Stomach (tissue), 4 donors: ENCODE measurements around the gene ZNF92.

Experiments
- CTCF ChIP-seq, 7 experiments: fragments of 450-650 bp in 4 of 7; fragments of 200-600 bp in 3 of 7; sonication (generic) in 3 of 7; IDR thresholded peaks; one replicate each; pipeline ENCODE4 v1.5.1; 2016 to 2019; ENCODE audit warnings: antibody characterized with exemption in 7 of 7, control low read depth in 2 of 7, mild to moderate bottlenecking in 1 of 7
- EP300 ChIP-seq: sonication (generic); formaldehyde crosslinking; IDR thresholded peaks from one replicate; pipeline ENCODE4 v1.6.1; 2017; ENCODE audit warnings: antibody characterized with exemption
- POLR2A ChIP-seq, 4 donors: fragments of 450-650 bp; IDR thresholded peaks; one replicate each; pipeline ENCODE4 v1.6.1; 2016; ENCODE audit warnings: antibody characterized with exemption in 4 of 4, control low read depth in 2 of 4, mild to moderate bottlenecking in 1 of 4, moderate library complexity in 1 of 4
- POLR2AphosphoS5 ChIP-seq, 3 donors: sonication (generic); formaldehyde crosslinking; IDR thresholded peaks; one replicate each; pipeline ENCODE4 v1.6.1; 2016; ENCODE audit warnings: antibody characterized with exemption in 3 of 3

- TF ChIP-seq CTCF (IDR thresholded peaks at IDR 0.05) (no peak), POLR2A (IDR thresholded peaks at IDR 0.05) (no peak), EP300 (no peak), POLR2AphosphoS5 (IDR thresholded peaks at IDR 0.05) (no peak)
These were observed 14.2 kb downstream of the ZNF92 start for GRCh38 chr7:65387891-65388290.
